GM12891 (cell line): ENCODE results near the gene MED17.

Experiments used
- PAX5 ChIP-seq: IDR thresholded peaks from 2 replicates; pipeline ENCODE4 v1.6.1; 2011; ENCODE audit warnings: low read length, moderate library complexity, mild to moderate bottlenecking; ENCODE audit not compliant: insufficient read depth, severe bottlenecking
- POLR2A ChIP-seq: IDR thresholded peaks from 2 replicates; pipeline ENCODE4 v1.6.1; 2011; ENCODE audit warnings: low read depth, low read length, control low read depth
- POLR2AphosphoS5 ChIP-seq: IDR thresholded peaks from 2 replicates; pipeline ENCODE4 v1.6.1; 2011; ENCODE audit warnings: low read depth, low read length, control low read depth

- no peak for TF ChIP-seq POLR2A
- TF ChIP-seq POLR2AphosphoS5: no peak
- no peak for TF ChIP-seq PAX5
Observed at GRCh38 chr11:93761910-93762309, 22.2 kb upstream of the MED17 start.
